T-helper 2 cell treated with Interferon-gamma antibody and Interleukin-4, amounts not matched to agents 100 ng/mL and 5 ng/mL, for 36 hours (primary cell): ENCODE data around the gene DGCR2. TPM values are rescaled to one million over a fixed set of nuclear protein-coding genes. Genes with fewer than 3 reads are reported as not detected.
"Not testable (repeated sequence)": the region's sequence is repeated elsewhere in the genome, so short reads cannot be mapped to it uniquely, and the experiment has no call there.

ENCODE experiments used
- intact Hi-C: fragments of 100-400 bp; cut with micrococcal nuclease; formaldehyde crosslinking; loops from one replicate; pipeline ENCODE4 v1.15.1; 2023
- total RNA-seq: library from RNA; stranded (reverse); gene quantifications from 2 replicates; pipeline ENCODE4 v1.2.3, GENCODE V29; 2022

DGCR2 gene
- total RNA-seq, 1 donor from 2014 or later = 31.7 TPM

- intact Hi-C loops = no loop called here
Measured at GRCh38 chr22:19043121-19044085, 78.8 kb downstream of the DGCR2 start.

GRCh38 chr22:19042285-19043120, 79.7 kb downstream of the DGCR2 start:
- intact Hi-C loops = no loop called here

GRCh38 chr22:19041704-19042074, 80.5 kb downstream of the DGCR2 start:
- intact Hi-C loops = no loop called here

GRCh38 chr22:19040888-19041703, 81.1 kb downstream of the DGCR2 start:
- intact Hi-C loops = no loop called here

- intact Hi-C loops = no loop called here
Measured at GRCh38 chr22:19040391-19040861, 81.8 kb downstream of the DGCR2 start.

GRCh38 chr22:19039796-19040280, 82.4 kb downstream of the DGCR2 start:
- intact Hi-C loops = no loop called here

- intact Hi-C loops = no loop called here
Measured at GRCh38 chr22:19039448-19039780, 82.8 kb downstream of the DGCR2 start.

GRCh38 chr22:19038728-19039447, 83.3 kb downstream of the DGCR2 start:
- intact Hi-C loops = no loop called here

- intact Hi-C loops = no loop called here
Measured at GRCh38 chr22:19038164-19038546, 84.1 kb downstream of the DGCR2 start.

- intact Hi-C loops = no loop called here
Measured at GRCh38 chr22:19037282-19038163, 84.7 kb downstream of the DGCR2 start.

- intact Hi-C loops = no loop called here
Measured at GRCh38 chr22:19036523-19037273, 85.5 kb downstream of the DGCR2 start.

- intact Hi-C loops = no loop called here
Measured at GRCh38 chr22:19036229-19036522, 86.0 kb downstream of the DGCR2 start.

- intact Hi-C loops = no loop called here
Measured at GRCh38 chr22:19035474-19036228, 86.6 kb downstream of the DGCR2 start.

GRCh38 chr22:19035126-19035473, 87.1 kb downstream of the DGCR2 start:
- intact Hi-C loops = not testable (repeated sequence)

GRCh38 chr22:19034724-19035120, 87.5 kb downstream of the DGCR2 start:
- intact Hi-C loops = not testable (repeated sequence)

GRCh38 chr22:19034031-19034723, 88.0 kb downstream of the DGCR2 start:
- intact Hi-C loops = not testable (repeated sequence)

- intact Hi-C loops = not testable (repeated sequence)
Measured at GRCh38 chr22:19033568-19033905, 88.7 kb downstream of the DGCR2 start.
